GM19455 (cell line): ENCODE measurements around the gene MAGEL2.

Experiments used
- ATAC-seq: cut with Tn5 transposase; IDR thresholded peaks from one replicate; pipeline ENCODE4 v1.9.1; 2021; ENCODE audit not compliant: unreplicated experiment

The MAGEL2 gene

DNA sequence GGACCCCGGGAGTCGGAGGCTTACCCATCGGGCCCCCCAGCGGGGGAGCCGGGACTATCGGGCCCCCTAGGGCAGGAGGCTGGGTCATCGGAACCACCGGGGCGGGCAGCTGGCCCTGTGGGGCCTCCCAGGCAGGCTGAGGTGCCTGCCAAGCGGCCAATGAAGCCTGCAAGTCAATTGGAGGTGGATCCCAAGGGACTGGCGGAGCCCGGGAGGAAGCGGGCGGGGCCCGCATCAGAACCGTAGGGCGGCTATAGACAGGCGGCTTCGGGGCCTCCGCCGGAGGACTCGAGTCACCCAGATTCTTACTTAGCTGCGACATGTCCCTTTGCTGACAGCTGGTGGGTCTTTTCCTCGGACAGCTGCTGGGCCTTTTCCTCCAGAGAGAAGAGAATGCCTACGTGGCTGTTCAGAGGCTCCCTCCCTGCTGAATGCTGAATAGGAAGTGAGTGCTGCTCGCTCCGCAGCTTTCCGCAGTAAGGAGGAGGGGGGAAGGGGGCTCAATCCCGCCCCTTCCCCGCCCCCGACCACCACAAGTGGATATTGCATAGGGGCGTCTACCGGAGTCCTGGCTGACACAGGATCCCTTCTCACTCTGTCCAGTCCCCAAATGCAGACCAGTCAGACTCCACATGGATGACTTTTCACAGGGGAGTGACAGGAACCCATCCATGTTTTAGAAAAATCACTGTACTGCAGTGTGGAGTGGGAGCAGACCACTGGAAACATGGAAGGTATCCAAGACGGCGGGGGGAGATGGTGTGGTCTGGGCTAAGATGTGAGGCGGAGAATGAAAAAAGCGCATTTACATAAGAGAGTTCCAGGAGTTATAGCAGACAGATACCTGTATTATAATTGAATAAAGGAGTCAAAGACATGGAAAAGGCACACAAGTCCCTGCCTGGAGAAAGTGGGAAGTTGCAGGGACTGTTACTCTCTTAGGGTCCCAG is at the start of gene MAGEL2:
TSS of gene MAGEL2 (minus strand) at position 447 of the 950 bp plus-strand sequence. CDS start at position 322, 125 bp downstream.
- ATAC-seq: no peak

- ATAC-seq: no peak
Measured at GRCh38 chr15:23695282-23695681, 47.6 kb upstream of the MAGEL2 start.

DNA sequence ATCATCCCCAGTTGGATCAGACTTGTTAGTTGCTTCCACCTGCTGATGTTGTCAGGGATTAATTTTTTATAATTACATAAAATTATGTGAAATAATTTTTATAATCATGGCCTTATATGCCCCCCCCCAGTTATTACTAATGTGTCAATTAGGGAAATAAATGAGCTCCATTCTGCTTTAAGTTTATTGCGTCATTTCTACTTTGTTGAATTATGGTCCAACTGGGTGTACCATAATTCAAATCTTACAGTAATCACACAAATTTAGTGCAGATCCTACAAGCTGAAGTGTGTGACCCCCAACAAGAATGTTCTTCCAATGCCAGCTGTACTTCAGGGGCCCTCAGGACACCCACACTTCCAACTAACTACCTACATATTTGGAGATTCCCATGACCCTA is 46.9 kb upstream of the MAGEL2 start:
- no peak for ATAC-seq

- ATAC-seq: no peak
Measured at GRCh38 chr15:23690450-23690852, 42.8 kb upstream of the MAGEL2 start.

DNA sequence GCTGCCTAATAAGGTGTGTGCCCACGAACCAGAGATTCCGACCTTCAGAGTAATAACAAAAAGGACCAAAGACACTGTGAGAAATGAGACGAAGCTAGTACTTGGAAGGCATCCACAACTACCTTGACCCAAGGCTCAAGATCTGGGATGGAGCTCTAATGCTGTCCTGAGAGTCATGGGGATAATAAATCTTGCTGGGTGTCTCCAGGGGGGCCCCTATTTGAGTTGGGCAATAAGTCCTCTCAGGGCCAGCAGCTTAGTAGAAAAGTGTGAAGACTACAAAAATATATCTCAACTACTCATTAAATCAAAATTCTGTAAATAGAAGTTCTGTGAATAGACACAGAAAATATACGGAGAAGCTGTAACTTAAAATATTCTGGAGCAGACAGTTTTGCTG is 42.3 kb upstream of the MAGEL2 start:
- ATAC-seq: no peak

DNA sequence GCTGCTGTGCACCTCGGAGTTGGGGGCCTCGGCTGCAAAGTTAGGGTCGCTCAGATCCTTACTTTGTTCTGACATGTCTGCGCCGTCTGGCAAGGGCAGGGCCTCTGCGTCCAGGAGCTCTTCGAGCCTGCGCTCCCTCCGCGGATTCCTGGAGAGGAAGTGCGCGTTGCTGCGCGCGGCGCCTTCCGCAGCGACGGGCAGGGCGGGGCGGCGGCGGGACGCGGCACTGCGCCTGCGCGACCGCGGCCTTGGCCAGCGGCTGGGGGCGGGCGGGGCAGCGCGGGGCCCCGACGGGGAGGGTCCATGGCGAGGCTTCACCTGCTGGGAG is 39.4 kb upstream of the MAGEL2 start, which contains the start of gene NDN:
TSS of gene NDN (minus strand) at position 163 of the 328 bp plus-strand sequence. CDS start at position 75, 88 bp downstream.
- no peak for ATAC-seq

DNA sequence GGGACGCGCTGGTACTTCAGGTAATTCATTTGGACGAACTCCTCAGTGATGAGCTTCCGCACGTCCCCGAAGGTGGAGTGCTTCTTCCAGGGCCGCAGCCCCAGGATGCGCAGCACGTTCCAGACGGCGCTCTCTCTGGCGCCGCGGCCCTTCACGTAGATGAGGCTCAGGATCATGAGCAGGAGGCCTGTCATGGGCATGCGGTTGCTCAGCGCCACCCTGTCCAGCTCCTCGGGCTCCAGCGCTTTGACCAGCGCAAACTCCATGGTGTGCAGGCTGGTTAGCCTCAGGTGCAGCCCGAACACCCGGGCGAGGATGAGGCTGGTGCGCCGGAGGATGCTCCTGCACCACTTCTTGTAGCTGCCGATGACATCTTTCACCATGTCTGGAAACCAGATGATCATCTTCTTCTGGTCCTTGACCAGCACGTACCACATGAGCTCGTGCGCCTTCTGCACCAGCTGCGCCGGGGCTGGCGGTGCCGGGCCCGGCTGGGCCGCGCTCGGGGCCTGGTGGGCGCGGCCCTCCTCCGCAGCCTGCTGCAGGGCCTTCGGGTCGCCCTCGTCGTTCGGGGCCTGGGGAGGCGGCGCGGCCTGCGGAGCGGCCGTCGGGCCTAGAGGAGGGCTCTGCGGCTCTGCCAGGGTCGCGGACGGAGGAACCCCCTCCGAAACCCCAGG is 38.9 kb upstream of the MAGEL2 start:
- no peak for ATAC-seq

DNA sequence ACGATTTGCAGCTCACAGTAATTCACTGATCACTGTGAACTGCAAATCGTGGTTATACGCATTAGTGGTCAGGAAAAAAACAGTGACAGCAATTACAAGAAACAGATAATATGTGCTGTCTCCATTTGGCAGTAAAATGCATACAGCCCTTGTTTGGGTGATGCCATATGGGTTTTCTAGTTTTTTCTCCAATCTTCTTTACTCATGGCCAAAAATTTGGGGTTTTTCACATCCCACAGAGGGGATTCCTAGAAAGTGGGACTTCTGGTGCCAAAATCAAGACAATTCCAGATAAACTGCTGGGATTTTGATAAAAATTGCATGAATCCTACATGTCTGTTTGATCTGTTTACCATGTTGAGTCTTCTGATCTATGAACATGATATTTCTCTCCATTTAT is 23.8 kb upstream of the MAGEL2 start:
- ATAC-seq: no peak

- no peak for ATAC-seq
Measured at GRCh38 chr15:23670970-23671369, 23.3 kb upstream of the MAGEL2 start.

GRCh38 chr15:23663232-23663631 is 15.6 kb upstream of the MAGEL2 start:
- no peak for ATAC-seq

- no peak for ATAC-seq
Measured at GRCh38 chr15:23648920-23649515, 1.4 kb upstream of the MAGEL2 start.

DNA sequence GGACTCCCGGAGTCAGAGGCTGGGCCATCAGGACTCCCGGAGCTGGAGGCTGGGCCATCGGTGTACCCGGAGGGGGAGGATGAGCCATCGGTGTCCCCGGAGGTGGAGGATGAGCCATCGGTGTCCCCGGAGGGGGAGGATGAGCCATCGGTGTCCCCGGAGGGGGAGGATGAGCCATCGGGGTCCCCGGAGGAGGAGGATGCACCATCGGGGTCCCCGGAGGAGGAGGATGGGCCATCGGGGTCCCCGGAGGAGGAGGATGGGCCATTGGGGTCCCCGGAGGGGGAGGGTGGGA is 719 bp downstream of the MAGEL2 start:
- ATAC-seq: no peak

DNA sequence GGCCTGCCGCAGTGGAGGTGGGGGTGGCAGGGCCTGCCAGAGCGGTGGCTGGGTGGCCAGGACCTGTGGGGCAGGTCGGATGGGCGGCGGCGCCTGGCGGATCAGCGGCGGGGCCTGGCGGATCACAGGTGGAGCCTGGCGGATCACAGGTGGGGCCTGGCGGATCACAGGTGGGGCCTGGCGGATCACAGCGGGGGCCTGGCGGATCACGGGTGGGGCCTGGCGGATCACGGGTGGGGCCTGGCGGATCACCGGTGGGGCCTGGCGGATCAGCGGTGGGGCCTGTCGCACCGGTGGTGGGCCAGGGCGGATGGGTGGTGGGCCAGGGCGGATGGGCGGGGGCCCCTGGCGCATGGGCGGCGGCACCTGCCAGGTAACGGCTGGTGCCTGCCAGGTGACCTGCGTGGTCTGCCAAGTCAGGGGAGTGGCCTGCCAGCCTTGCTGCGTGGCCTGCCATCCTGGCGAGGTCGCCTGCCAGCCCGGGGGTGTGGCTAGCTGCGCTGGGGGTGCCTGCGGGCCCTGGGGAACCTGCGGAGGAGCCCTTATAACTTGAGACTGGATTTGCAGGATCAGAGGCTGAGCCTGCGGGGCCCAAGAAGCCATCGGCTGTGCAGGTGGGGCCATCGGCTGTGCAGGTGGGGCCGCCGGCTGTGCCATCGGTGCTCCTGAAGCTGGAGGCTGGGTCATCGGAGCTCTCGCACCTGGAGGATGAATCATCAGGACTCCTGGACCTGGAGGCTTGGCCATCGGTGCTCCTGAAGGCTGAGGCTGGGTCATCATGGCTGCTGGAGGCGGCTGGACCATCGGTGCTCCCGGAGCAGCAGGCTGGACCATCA is 1.3 kb downstream of the MAGEL2 start:
- no peak for ATAC-seq

- ATAC-seq: no peak
Measured at GRCh38 chr15:23645371-23646164, 2.1 kb downstream of the MAGEL2 start.

DNA sequence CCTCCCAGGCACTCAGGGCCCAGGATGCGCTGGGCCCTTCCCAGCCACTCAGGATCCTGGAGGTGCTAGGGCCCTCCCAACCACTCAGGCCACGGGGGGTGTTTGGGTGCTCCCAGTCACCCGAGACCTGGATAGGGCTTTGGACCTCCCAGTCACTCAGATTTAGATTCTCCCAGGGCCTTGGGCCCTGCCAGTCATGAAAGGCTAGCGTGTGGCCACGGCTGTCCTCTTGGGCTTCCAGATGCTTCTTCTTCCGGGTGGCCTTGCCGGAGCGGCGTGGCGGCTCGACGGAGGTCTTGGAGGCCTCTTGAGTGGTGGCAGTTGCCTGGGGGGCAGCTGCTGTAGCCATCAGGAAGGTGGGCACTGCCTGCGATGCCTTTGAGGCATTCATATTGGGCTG is 2.8 kb downstream of the MAGEL2 start:
- ATAC-seq: no peak

GRCh38 chr15:23642413-23643044 is 5.1 kb downstream of the MAGEL2 start:
- no peak for ATAC-seq

- no peak for ATAC-seq
Measured at GRCh38 chr15:23634181-23634580, 13.5 kb downstream of the MAGEL2 start.

DNA sequence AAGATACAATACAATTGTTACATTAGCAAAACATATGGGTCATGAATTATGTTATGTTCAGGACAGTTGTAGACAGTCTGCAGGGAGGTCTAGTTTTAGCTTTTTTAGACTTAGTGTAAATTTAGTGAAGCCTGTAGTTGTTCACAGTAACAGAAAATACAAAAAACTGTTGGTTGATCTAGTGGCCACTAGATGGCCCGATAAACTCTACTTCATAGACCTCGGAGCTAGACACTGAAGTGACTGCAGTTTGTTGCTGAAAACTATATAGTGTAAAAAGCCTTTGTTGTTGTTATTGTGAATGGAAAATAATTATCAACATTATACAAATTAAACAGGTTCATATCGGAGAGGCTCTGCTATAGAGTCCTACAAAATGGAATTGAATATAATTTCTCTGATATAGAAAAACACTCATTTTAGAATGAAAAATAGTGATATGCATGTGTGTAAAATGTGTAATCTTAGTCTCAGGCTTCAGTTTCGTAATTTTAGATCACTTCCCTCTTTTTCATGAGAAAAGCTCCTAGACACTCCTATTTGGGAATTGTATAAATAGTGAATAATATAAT is 18.3 kb downstream of the MAGEL2 start:
- ATAC-seq: no peak

DNA sequence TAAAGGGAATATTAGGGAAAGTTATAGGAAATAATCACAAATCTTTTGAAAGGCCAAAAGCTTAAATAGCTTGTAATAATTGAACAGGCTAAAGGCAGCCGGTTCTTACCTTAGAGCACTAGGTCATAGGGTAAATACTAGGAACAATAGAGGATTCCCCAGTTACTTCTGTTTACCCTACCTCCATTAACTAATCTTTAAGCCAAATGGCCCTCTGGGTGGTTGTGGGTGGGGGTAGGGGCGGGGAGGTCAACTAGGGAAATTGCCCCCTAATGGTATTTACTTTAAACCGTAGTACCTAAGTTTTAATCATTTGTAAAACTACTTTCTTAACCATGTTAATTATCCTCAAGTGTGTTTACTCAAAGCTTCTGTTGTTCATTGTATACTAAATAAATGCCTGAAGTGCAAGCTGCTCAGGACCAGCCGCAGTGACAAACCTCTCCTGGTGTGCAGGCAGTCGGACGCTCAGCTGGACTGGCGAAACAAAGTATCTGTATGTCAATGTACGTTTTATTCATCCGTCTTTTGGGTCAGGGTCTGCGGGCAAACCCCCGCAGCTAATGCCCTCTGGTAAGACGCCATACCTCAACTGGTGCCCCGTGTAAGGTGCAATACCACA is 18.9 kb downstream of the MAGEL2 start:
- no peak for ATAC-seq
